ENCODE data around the gene MTERF4. TPM values are rescaled to one million over a fixed set of nuclear protein-coding genes. Genes with fewer than 3 reads are reported as not detected.
A peak's percentile ranks its signal among the peaks of the same experiment; 100 is the strongest.

The MTERF4 gene
- total RNA-seq, 1 donor from 2014 or later, result 21.5 TPM

- H3K9me3 Mint-ChIP-seq (ENCODE audit: low read depth), result no peaks in the 10 kb centered on the region
- TF ChIP-seq, protein P1, sequence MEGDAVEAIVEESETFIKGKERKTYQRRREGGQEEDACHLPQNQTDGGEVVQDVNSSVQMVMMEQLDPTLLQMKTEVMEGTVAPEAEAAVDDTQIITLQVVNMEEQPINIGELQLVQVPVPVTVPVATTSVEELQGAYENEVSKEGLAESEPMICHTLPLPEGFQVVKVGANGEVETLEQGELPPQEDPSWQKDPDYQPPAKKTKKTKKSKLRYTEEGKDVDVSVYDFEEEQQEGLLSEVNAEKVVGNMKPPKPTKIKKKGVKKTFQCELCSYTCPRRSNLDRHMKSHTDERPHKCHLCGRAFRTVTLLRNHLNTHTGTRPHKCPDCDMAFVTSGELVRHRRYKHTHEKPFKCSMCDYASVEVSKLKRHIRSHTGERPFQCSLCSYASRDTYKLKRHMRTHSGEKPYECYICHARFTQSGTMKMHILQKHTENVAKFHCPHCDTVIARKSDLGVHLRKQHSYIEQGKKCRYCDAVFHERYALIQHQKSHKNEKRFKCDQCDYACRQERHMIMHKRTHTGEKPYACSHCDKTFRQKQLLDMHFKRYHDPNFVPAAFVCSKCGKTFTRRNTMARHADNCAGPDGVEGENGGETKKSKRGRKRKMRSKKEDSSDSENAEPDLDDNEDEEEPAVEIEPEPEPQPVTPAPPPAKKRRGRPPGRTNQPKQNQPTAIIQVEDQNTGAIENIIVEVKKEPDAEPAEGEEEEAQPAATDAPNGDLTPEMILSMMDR (IDR thresholded peaks at IDR 0.05), result no peak
- H3K36me3 Mint-ChIP-seq (ENCODE audit: low read depth), result peaks cover 6% of the 10 kb centered on the region
- peak; percentile 67 for DNase-seq (ENCODE audit: low spot score)
- no peak overlapping the region for H3K27ac Mint-ChIP-seq (ENCODE audit: unreplicated experiment)
- H3K4me3 Mint-ChIP-seq (ENCODE audit: unreplicated experiment), result no peak overlapping the region
- H3K27me3 Mint-ChIP-seq (ENCODE audit: low read depth), result no peaks in the 10 kb centered on the region
- no peaks in the 10 kb centered on the region for H3K4me1 Mint-ChIP-seq (ENCODE audit: low read depth)
Measured at GRCh38 chr2:241133436-241133820, 31.3 kb upstream of the MTERF4 start.

DNA sequence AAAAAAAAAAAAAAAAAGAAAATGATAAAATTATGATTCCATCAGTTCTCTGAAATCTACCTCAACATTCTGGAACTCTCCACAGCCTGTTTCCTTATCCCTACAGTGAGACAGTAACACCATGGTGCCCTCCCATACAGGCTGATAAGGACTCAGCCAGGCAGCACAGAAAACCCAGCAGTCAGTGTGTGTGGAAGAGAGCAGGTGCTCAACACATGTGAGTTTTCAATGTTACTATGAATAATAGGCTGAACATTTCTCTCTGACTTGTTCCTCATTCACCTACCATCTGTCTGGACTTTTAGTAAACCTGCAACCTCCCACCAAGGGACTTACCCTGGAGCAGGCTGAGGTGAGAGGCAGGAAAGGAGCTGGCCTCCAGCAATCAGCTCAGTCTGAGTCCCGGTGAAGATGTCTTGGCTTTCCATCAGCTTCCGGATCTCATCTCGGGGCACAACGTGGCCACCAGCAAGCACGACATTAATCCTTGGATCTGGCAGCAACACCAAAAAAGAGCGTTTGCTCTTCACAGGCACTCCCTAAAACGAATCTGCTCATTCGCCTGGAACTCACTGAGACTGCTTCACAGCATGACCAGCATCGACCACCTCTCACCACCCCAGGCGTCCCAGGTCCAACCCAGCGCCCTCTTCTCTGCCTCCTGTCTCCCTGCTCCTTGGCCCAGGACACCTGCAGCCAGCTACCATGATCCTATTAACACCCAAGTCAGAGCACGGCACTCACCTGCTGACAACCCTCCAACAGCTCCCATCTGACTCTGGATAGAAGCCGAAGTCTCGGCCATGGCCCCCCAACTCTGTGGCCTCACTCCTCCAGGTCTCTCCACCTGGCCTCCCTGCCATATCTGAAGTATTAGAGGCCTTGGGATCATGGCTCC, 30.7 kb upstream of the MTERF4 start:
- no peaks in the 10 kb centered on the region for H3K9me3 Mint-ChIP-seq (ENCODE audit: low read depth)
- TF ChIP-seq, protein P1 (IDR thresholded peaks at IDR 0.05), result no peak
- H3K27ac Mint-ChIP-seq (ENCODE audit: unreplicated experiment), result no peak overlapping the region
- peaks cover 6% of the 10 kb centered on the region for H3K36me3 Mint-ChIP-seq (ENCODE audit: low read depth)
- H3K4me3 Mint-ChIP-seq (ENCODE audit: unreplicated experiment), result no peak overlapping the region
- no peaks in the 10 kb centered on the region for H3K27me3 Mint-ChIP-seq (ENCODE audit: low read depth)
- DNase-seq (ENCODE audit: low spot score), result peak; percentile 68
- no peaks in the 10 kb centered on the region for H3K4me1 Mint-ChIP-seq (ENCODE audit: low read depth)

GRCh38 chr2:241131531-241131930, 29.4 kb upstream of the MTERF4 start:
- TF ChIP-seq, protein P1 (IDR thresholded peaks at IDR 0.05), result no peak
- H3K27ac Mint-ChIP-seq (ENCODE audit: unreplicated experiment), result no peak overlapping the region
- H3K4me1 Mint-ChIP-seq (ENCODE audit: low read depth), result no peaks in the 10 kb centered on the region
- H3K27me3 Mint-ChIP-seq (ENCODE audit: low read depth), result no peaks in the 10 kb centered on the region
- peak; percentile 55 for DNase-seq (ENCODE audit: low spot score)
- no peak overlapping the region for H3K4me3 Mint-ChIP-seq (ENCODE audit: unreplicated experiment)
- H3K36me3 Mint-ChIP-seq (ENCODE audit: low read depth), result peaks cover 6% of the 10 kb centered on the region
- H3K9me3 Mint-ChIP-seq (ENCODE audit: low read depth), result no peaks in the 10 kb centered on the region

GRCh38 chr2:241130316-241130715, 28.2 kb upstream of the MTERF4 start:
- H3K4me3 Mint-ChIP-seq (ENCODE audit: unreplicated experiment), result no peak overlapping the region
- H3K27me3 Mint-ChIP-seq (ENCODE audit: low read depth), result no peaks in the 10 kb centered on the region
- DNase-seq (ENCODE audit: low spot score), result peak; percentile 87
- no peaks in the 10 kb centered on the region for H3K9me3 Mint-ChIP-seq (ENCODE audit: low read depth)
- H3K4me1 Mint-ChIP-seq (ENCODE audit: low read depth), result no peaks in the 10 kb centered on the region
- no peak overlapping the region for H3K27ac Mint-ChIP-seq (ENCODE audit: unreplicated experiment)
- H3K36me3 Mint-ChIP-seq (ENCODE audit: low read depth), result peaks cover 3% of the 10 kb centered on the region
- TF ChIP-seq, protein P1 (IDR thresholded peaks at IDR 0.05), result no peak

DNA sequence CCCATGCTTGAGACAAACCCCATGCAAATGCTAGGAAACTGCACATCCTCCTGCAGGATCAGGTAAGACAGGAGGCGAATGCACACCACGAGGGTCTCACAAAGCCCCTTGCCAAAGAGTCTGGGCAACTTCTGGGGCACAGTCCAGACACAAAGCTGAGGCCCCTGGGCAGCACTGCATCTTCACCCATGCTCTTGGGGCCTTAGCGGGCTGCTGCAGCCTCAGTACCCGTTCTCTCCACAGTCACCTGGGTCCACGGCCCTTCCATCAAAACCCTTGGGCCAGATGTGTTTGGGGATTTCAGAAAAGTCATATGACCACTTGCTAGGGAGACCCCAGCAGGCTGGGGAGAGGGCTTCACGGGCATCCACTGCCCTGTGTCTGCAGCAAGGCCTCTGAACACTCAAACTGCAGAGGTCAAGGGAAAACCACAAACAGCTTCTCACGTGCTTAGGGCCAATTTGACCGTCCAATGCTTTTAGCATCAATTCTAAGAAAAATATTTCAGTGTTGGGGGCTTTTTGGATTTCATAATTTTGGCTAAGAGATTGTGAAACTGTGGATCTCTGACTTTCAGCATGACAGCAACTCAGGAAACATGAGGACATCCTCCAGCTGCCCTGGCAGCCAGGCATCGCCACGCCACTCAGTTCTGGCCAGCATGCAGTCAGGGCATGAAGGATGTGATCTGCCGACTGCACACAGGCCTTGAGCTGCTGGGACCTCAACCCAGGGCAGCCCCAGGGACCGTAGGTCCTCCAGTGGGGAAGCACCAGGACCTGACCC, 27.2 kb upstream of the MTERF4 start:
- H3K9me3 Mint-ChIP-seq (ENCODE audit: low read depth), result no peaks in the 10 kb centered on the region
- no peak overlapping the region for H3K27ac Mint-ChIP-seq (ENCODE audit: unreplicated experiment)
- H3K27me3 Mint-ChIP-seq (ENCODE audit: low read depth), result no peaks in the 10 kb centered on the region
- DNase-seq (ENCODE audit: low spot score), result peak; percentile 66
- H3K4me1 Mint-ChIP-seq (ENCODE audit: low read depth), result no peaks in the 10 kb centered on the region
- TF ChIP-seq, protein P1 (IDR thresholded peaks at IDR 0.05), result no peak
- no peak overlapping the region for H3K4me3 Mint-ChIP-seq (ENCODE audit: unreplicated experiment)
- peaks cover 3% of the 10 kb centered on the region for H3K36me3 Mint-ChIP-seq (ENCODE audit: low read depth)
